HG02943 (cell line): Measurements from ENCODE around the gene PRDM12.

Experiments
- ATAC-seq: cut with Tn5 transposase; IDR thresholded peaks from one replicate; pipeline ENCODE4 v1.9.1; 2021; ENCODE audit warnings: mild to moderate bottlenecking, low read depth, moderate library complexity; ENCODE audit not compliant: unreplicated experiment

PRDM12 gene

GRCh38 chr9:130664251-130665028 lies at the start of gene PRDM12:
TSS of gene PRDM12 (plus strand) at chr9:130664594. CDS start at chr9:130664654, 60 bp downstream.
- no peak for ATAC-seq

DNA sequence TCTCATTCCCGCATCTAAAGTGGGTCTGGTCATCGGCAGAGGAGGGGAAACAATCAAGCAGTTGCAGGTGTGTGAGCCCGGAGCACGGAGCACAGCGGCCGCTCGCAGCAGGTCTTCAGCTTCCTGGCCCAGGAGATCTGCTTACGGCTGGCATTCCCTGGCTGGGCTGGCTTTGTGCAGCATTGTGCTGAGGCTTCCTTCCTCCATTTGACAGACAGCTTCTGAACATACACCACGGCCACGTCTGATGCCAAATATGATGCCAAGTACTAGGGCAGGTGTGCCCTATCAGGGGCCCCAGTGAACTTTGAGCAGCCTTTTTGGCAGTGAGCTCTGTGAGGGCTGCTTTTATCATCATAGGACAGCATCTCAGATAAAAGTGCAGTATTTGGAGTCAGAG lies 47.9 kb upstream of the PRDM12 start:
- ATAC-seq, result no peak

DNA sequence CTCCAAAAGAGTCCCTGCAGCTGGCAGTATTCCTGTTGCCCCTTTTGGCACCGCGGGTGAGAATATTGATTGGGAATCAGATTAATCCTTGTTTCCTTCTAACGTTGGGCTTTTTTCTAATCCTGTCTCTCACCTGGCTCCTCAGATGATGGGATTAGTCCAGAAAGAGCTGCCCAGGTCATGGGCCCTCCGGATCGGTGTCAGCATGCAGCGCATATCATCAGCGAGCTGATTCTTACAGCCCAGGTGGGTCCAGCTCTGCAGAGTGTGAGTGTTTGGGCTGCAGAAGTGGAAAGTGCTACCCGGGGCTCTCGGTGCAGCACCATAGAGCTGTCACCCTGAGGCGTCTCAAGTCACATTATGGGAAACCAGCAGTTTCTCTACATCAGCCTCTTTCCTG lies 40.9 kb upstream of the PRDM12 start:
- ATAC-seq, result no peak

DNA sequence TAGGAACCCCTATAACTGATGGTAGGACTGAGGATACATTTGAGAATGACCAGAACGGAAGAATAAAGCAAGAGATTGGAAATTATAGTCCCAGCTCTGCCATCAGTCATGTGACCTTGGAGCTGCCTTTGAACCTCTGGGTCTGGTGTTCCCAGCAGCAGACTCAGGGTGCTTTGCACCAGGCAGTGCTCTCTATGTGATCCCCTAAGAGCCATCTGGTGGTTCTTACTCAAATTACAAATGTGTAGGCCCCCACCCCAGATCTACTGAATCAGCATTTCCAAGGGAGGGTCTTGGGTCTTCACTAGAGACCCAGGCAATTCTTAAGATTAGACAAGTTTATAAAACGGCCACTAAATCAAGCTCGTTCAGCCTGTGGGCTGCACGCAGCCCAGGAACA lies 40.2 kb upstream of the PRDM12 start:
- ATAC-seq, result no peak

- ATAC-seq, result no peak
These were observed 38.0 kb upstream of the PRDM12 start for GRCh38 chr9:130626249-130626996.

DNA sequence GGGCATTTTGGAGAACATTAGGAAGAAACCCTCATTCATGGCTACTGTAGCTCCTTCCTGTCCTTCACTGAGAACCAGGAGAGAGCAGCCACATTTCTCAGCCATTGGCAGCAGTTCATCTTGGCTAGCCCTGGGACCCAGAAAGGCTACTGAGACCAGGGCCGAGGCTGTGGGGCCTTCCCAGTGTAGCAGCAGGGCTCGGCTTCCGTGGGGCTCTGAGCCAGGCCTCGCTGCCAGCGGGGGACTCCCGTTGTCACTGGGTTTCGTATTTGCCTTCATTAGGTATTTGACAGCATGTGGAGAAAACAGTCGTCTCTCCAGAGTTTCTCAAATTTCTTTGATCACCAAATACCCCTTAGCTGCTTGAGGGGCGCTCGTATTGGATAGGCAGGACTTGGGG lies 37.3 kb upstream of the PRDM12 start:
- ATAC-seq, result no peak

GRCh38 chr9:130627896-130628792 lies 36.2 kb upstream of the PRDM12 start:
- ATAC-seq, result no peak

DNA sequence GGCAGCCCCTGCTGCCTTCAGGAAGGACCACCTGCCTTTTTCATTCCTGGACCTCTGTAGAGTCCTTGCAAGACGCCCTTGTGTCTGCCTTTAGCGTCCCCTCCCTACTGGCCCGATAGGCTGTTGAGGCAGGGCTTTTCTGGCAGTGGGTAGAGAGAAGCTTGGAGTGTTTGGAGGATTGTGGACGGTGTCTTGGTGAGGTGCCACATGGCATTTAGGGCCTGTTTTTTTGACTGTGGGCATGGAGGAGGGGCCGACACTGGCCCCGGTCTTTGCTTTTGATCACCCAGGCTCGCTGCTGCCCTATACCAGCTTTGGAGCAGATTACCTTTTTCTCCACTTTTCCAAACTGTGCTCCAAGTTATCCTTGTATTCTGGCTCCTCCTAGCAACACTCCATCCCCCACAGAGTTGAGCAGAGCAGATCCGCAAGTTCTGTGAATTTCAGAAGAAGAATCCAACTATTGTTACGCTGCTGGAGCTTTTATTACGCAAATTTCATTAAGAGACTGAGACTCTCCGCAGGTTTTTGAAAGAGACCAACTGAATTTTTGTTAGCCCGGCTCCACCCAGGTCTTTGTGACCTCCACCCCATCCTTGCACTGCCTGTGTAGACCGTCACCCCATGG lies 34.8 kb upstream of the PRDM12 start:
- no peak for ATAC-seq

GRCh38 chr9:130630071-130630450 lies 34.3 kb upstream of the PRDM12 start:
- no peak for ATAC-seq

- no peak for ATAC-seq
These were observed 33.7 kb upstream of the PRDM12 start for GRCh38 chr9:130630506-130631330.

DNA sequence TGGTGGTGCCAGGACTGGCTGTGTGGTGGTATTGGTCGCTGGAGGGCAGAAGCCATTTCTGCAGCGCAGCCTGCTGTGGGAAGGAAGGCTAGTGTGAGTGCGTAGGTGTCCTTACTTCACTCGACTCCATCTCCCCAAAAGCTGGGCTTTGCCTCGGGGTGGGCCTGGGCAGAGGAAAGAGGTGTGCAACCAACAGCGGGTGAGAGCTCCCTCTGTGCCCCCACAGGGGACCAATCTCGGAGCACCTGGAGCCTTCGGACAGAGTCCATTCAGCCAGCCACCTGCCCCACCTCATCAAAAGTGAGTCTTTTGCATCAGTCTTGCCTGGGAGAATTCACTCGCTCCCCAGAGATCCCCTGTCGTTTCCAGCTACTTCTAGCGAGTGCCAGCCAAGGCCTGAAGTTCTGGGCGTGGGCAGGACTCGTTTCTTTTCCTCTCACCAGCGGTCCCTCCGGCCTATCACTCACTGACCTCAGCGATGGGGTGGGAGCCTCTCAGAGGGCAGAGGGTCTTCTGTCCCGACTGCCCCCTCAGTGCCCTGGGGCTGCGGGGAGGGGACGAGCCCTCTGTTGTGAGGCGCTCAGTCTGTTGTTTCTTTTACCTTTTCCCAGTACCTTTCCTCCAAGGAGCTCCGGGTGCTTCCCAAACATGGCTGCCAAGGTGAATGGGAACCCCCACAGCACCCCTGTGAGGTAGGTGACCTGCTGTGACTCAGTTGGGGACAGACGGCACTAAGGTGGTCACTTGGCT lies 32.9 kb upstream of the PRDM12 start:
- ATAC-seq, result no peak

GRCh38 chr9:130632081-130632710 lies 32.2 kb upstream of the PRDM12 start:
- no peak for ATAC-seq

- ATAC-seq, result no peak
These were observed 31.6 kb upstream of the PRDM12 start for GRCh38 chr9:130632841-130633240.

- ATAC-seq, result no peak
These were observed 30.8 kb upstream of the PRDM12 start for GRCh38 chr9:130633336-130634190.

DNA sequence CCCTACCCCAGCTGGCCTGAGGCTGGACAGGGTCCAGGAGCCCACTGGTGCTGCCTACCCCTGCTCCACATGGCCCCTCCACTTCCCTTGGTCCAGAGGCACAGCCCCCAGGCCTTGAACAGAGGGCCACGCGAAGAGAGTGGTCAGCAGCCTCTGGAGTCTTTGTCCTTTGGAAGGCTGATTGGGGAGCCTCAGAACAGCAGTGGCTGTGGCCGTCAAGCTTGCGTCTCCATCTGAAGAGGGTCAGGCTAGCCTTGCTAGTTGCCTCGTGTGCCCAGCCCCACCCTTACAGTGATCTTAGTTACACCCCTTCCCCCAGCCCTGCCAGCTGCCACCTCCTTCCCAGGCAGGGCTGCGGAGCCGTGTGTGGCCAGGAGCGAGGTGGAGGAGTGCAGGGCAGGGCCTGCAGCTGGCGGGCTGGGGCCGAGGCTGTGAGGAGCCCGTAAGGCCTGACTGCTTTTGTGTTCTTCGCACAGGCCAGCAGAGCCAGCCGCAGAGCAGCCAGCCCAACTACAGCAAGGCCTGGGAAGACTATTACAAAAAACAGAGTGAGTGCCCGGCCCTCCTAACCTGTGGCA lies 30.1 kb upstream of the PRDM12 start:
- no peak for ATAC-seq

DNA sequence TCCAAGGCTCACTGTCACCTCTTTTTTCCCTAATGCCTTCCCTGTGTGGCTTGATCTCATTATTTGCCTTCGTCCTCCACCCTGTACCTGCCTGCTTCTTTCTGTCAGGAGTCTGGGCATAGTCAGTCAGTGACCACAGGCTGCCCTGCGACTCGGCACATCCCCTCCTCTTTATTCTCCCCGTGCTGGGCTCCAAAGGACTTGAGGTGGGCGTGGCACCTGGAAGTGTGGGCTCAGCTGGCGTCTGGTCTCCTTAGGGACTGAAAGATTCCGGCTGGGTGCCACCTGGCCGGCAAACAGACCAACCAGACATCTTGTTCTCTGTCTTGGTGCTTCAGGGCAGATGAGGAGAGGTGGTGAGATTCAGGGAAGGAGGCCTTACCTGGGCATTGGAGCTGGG lies 29.6 kb upstream of the PRDM12 start:
- ATAC-seq, result no peak

GRCh38 chr9:130635306-130635705 lies 29.1 kb upstream of the PRDM12 start:
- ATAC-seq, result no peak
